Prostate gland (tissue), 2 donors: ENCODE data around the gene CD58.

Experiments used
- CTCF ChIP-seq, 4 experiments: fragments of 200-600 bp in 2 of 4; fragments of 450-650 bp in 2 of 4; sonication (generic) in 2 of 4; IDR thresholded peaks; 1 replicate in 3 of 4; 2 replicates in 1 of 4; pipeline ENCODE4 v1.5.1; 2016 to 2019; ENCODE audit warnings: antibody characterized with exemption in 4 of 4, mild to moderate bottlenecking in 2 of 4, moderate library complexity in 2 of 4
- POLR2A ChIP-seq: fragments of 450-650 bp; IDR thresholded peaks from one replicate; pipeline ENCODE4 v1.6.1; 2016; ENCODE audit warnings: antibody characterized with exemption, mild to moderate bottlenecking
- POLR2AphosphoS5 ChIP-seq: sonication (generic); formaldehyde crosslinking; IDR thresholded peaks from one replicate; pipeline ENCODE4 v1.6.1; 2017; ENCODE audit warnings: antibody characterized with exemption

DNA sequence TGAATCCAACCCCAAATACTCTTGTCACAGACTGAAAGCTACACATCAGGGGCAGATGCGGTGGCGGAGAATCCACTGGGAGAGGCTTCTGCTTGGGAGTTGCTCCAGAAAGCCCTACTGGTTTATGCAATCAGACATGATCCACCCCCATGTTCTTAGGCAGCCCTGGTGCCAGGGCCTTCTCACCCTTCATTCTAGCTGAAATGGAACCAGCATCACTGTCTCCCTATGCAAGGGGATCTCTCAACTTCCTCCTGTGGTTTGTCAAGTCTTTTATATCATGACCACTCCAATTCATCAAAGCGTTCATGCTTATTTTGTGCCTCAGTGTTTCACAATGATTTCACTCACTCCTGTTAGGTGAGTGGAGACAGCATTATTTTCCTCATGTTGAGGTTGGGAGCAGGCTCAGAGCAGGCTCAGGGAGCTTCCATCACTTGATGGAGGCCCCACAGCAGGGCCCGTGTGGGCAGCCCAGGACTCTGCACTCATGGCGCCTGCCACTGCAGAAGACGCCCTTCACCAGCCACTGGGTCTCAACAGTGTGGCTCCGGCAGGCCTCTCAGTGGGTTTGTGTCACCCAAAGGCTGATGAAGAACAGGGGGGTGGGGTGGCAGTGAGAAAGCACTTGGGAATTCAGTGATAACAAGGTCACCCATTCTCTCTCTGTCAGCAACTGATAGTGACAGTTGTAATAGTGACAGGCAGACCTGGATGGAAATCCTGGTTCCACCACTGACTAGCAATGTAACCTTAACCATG, 67.1 kb downstream of the CD58 start:
- TF ChIP-seq POLR2AphosphoS5 (no peak), CTCF (IDR thresholded peaks at IDR 0.05) (no peak), POLR2A (no peak)
